ENCODE results near the gene PRPF19.

The PRPF19 gene

DNA sequence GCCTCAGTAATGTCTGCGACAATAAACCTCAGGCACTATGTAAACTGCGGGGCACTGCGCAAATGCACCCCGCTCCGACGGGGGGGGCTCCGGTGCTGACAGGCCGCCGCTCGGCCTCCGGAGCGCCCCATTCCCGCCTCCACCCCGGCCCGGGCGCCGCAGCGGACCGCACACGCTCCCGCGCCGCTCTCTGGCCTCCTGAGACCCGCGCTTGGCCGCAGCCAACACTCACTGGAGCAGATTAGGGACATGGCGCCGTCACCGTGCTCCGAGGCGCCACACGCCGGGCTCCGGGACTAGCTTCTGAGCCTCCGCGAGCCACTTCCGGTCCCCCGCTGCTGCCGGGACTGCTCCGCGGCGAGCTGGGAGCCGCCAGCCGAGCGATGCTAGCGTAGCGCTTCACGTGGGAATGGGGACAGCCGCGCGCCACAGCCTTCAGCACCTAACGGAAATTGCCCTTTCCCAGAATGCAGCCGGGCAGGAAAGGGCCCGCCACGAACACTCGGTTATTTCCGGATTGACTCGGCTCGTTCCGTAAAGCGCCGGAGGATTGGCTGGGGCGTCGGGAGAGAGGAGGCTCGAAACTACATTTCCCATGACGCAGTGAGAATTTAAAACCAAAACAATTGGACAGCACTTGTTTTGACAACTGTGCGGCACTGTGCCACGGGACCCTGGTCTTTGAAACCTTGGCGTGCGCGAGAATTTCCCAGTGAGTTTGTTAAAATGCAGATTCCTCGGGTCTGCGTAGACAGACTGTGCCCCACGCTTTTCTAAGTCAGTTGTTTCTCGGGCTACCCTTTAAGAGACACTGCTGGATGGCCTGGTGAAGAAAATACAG, at the start of gene PRPF19:
Gene PRPF19 (minus strand): TSS at position 454 of the 841 bp plus-strand sequence. CDS start 203 bp downstream, at position 251.
- peak; percentile 97 for DNase-seq

DNA sequence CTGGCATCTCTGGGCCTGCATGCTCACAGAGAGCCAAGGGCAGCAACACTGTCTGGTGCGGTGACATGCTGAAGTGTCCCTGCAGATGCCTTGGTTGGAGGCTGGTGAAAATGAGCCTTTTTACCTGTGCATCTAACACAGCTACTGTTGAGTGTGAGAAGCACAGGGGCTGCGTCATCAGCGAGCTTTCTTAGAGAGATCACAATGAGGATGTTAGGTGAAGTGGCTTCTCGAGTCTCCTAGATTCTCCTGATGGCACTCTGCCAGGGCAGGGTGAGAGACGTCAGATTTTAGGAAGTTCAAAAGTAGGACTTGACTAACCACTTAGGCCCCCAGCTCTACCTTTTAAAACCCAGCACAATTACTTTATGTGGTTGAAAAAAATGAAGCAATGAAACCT, 49.2 kb upstream of the PRPF19 start:
- DNase-seq = peak; percentile 38

DNA sequence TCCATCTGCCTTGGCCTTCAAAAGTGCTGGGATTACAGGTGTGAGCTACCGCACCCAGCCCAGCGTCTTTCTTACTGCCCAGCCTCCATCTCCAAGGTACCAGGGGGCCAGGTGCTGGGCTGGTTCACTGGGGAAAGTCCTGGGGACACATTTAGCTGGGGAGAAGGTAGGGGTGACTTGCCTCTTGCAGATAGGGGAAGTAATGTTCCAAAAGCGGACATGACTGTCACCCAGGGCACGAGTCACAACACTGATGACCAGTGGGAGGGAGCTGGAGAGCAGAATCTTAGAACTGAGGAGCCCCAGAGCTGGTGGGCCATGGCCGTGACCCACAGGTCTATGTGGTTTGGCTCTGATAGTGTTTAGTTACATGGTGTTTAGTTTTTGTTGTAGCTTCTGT, 48.0 kb upstream of the PRPF19 start:
- DNase-seq = peak; percentile 69

DNA sequence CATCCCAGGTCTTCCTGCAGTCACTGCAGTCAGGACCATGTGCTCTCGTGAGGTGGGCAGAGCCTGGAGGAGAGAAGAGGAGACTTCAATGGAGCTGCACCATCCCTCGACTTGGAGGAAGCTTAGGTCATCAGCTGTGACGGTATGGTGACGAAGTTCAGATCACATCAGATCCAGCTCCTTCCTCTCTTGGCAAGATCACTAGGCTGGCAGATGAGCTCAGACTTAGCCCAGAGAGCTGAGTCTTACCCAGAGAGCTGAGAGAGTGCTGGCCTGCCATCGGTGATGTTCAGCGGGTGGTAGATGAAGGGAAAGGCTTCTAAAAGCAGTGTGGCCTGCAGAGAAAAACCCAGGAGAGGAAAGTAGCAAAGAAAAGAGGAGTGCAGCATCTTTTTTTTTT, 47.4 kb upstream of the PRPF19 start:
- peak; percentile 66 for DNase-seq

DNA sequence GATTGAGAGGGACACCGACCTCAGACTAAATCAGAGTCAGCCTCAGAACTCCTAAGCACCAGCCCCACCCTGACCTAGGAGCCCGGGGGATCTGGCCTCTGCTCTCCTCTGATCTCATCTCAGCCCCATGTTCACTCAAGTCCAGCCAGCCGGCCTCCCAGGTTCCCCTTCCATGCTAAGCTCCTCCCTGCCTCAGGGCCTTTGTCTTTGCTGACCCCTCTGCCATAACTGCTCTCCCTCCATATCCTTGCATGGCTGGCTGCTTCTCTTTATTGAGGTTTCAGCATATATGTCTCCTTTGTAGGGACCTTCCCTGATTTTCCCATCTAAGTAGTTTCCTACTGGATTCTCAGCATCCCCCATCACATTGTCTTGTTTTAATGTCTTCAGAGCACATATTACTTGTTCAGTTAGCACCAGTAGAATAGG, 46.4 kb upstream of the PRPF19 start:
- no peak for DNase-seq

DNA sequence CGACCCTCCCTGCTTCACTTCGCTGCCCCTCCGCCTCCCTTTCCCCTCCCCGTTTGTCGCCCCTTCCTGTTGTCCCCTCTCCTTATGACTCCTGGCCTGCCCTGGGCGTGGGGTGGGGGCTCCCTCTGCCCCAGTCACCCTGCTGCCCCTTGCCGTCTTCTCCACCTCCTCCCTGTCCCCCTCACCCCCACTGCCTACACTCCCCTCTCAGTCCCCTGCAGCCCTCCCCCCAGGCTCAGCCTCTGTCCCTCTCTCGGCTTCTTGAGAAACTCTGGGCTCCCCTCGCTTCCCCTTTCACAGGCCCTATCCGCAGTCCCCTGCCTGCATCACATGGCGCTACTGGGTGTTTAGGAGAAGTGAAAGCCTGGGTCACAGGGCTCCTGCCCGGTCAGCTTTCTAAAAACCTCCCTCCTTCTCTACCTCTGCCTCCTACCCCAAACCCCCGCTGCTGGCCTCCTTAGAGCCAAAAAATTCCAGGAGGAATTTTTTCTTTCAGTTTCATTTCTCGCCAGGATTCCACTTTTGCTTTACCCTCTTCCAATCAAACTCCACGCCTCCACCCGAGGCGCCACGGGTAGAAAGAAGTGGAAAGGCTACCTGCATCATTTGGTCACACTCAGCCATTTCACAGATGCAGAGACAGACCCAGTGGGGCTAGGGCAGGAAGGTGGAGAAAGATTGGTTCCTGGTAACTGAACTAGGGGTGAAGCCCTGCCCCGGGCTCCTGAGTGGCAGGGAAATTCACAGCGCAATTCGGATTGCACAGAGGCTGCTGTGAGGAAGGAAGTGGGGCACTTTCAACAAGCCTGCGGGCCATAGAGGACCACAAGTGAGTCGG, 45.7 kb upstream of the PRPF19 start, which contains the start of gene SLC15A3:
Gene SLC15A3 (minus strand): TSS at position 273 of the 838 bp plus-strand sequence. CDS start 625 bp downstream, outside the sequence.
- peak; percentile 85 for DNase-seq

DNA sequence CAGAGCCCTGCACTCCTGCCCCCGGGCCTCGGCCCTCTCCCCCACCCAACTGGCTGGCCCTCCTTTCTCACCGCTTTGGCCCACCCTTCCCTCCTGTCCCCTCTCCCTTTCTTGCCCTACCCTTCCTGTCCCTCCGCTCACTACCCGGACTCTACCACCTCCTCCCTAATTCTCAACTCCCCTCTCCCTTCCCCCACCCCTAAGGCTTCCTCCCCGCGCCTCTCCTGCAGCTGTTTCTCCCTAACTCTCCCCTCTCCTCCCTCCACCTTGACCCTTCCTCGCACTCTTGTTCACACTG, 45.2 kb upstream of the PRPF19 start:
- no peak for DNase-seq

DNA sequence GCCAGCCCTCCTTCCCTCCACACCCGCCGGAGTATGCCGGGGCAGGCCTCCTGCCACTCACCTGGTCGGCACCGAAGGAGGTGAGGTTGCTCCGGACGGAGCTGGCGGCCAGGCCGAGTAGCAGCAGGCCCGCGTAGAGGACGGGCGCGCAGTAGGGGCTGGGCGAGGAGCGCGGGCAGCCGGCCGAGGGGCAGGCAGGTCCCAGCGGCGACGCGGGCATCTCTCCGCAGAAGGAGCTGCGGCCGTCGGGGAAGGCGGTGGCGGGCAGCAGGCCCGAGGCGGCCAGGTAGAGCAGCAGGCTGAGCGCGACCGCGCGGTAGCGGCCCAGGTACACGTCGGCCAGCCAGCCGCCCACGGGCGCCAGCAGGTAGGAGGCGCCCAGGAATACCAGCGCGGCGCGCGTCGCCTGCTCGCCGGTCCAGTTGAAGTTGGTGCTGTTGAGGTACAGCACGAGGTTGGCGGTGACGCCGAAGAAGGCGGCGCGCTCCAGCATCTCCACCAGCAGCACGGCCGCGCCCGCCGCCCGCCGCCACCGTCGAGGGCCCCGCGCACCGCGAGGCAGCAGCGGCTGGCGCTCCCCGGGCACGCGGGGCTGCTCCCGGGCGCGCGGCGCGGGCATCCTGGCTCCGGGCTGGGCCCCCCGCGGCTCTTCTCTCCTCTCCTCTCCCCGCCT, 44.7 kb upstream of the PRPF19 start:
- DNase-seq = peak; percentile 31

DNA sequence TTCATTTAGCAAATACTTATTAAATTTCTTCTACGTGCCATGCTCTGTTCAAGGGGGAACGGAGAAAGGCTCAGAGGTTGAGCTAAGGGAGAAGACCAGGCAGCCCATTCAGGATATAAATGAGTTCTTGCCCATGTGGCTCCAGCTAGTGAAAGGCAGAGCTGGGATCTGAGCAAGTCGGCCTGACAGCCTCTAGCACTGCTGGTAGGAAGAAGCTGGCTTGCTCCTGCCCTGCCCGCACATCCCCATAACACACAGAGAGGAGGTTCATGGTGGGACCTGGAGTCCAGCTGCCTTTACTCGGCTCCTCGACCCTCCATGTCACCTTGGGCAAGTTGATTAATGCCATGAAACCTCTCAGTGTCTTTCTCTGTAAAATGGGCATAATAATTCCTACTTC, 43.6 kb upstream of the PRPF19 start:
- DNase-seq = no peak

DNA sequence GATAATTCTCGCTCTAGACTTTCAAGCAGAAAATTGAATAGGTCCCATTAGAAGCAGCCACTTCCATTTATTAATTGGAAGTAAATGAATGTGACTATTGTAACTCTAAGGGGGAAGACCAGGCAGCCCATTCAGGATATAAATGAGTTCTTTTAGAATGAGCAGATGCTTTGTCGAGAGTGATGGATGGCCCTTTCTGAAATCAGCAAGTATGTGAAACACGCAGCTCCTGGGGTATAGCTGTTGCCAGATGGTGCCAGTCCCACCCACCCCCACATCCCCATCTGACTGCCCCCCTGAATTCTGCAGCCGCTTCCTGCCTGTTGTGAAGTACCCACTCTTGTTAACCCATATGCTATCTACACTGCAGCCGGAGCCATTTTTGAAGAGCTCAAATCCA, 41.9 kb upstream of the PRPF19 start:
- no peak for DNase-seq

DNA sequence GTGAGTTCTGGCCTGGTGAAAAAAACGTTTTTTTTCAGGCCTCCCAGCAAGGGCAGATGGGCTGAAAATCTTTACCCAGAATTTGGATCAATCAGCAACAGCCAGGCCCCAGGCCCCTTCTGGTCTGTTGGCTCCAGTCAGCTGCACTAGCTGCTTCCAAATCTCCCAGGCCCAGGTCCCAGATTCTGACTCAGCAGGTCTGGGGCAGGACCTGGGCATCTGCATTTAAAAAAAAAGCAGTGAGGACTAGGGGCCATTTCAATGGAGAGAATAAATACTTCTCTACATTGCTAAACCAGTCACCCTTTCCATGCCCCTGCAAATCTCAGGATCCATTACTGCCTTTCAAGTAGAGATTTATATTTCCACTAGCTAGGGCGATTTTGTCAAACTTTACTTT, 41.3 kb upstream of the PRPF19 start:
- DNase-seq = no peak

DNA sequence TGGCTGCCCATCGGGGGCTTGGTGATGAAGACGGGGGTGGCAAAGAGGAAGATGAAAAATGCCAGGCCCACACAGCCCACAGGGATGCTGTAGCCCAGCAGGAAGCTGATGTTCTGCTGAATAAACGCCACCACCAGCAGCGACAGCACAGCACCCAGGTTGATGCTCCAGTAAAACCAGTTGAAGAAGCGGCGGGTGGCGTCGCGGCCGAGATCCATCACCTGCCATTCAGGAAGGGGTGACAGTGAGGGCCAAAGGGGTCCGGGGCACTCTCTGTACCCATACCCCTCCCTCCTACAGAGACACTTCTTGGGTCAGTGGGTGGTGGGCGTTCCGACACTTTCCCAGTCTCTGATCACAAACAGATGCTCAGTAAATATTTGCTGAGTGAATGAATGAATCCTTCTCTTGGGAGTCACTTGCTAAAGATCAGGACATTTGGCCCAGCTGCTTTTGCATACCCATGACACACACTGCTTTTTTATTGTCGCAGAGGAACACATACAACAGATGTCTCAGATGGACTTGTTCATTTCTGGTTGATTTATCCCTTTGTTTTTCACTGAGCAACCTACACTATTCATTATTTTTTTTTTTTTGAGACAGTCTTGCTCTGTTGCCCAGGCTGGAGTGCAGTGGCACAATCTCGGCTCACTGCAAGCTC, 40.3 kb upstream of the PRPF19 start:
- no peak for DNase-seq

DNA sequence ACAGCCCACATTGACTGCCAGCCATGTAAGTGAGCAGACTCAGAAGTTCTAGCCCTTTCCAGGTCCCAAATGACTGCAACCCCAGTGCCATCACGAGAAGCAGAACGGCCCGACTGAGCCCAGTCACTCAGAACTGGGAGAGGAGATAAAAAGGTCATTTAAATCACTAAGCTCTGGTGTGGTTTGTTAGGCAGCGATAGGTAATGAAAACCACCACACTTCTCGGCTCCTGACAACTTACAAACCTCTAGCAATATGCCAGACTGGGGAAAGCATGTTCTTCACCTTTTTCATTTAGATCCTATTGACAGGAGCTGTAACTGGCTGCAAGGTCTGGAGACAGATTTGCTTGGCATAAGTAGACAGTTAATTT, 38.9 kb upstream of the PRPF19 start:
- DNase-seq = no peak

DNA sequence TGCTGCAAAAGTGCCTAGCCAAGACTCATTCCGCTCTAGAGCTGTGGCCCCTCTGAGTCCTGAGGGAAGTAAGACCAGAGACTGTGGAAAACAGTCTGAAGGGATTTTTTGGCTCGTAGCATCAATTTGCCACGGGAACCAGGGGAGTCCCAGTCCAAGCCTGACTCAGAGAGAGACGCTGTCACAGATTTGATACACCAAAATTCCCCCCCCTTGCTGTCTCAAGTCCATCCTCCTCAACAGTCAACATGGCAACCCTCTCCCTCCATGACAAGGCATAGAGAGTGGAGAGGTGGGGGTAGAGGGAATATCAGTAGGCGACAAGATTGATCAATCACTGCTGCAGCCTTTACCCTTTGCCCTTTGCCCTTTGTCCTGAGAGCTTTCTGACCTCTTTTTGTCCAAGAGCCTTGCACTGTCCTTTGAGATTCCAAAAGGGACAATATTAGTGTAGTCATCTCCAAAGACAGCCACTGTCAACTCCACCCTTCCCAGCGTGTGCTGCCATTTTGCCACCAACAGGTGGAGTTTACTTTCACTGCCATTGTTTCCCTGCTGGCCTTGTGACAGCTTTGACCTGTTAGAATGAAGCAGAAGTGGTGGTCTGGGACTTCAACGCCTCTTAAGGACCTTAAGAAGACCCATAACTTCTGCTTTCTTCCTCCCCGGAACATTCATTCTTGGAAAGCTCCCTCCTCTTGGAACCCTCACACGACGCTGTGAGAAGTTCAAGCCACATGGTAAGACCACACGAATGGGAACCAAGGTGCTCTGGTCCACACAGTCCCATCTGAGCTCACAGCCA, 38.3 kb upstream of the PRPF19 start:
- DNase-seq = no peak

DNA sequence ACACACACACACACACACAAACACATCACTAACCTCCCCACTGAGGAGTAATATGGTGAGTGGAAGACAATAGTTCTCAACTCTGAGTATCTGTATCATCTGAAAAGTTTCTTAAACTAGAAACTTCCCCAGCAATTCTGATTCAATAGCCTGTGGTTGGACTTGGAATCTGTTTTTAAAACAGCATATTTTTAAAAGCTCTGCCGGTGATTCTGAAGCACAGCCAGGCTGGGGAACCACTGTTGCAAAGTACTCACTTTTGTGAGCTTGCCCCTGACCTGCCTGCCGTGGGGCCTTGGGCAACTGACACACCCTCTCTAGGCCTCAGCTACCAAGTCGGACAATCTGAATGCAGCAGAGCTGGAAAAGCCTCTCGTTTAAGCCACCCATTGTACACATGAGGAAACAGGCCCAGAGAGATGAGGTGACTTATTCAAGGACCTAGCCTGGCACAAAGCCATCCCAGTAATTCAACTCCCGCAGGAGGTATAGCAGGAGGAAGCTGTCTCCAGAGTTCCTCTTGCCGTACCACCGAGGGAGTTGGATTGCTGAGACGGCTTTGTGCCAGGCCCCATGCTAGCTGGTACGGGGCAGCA, 36.7 kb upstream of the PRPF19 start:
- DNase-seq = no peak

DNA sequence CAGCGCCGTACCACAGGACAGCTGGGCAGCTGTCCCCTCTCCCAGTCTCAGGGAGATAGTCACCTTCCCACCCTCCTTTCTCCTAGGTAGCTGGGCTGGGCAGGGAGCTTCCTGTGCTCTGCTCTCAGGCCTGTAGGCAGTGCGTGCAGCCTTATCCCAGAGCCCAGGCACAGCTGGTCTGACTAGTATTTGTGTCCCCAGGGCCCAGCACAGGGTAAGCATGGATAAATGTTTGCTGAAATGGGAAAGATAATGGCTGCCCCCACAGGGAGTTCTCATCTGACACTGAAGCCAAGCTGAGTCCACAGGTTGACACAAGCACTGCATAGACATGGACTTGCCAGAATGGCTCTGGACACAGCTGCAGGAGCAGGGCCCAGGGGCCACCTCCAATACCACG, 35.8 kb upstream of the PRPF19 start:
- no peak for DNase-seq

DNA sequence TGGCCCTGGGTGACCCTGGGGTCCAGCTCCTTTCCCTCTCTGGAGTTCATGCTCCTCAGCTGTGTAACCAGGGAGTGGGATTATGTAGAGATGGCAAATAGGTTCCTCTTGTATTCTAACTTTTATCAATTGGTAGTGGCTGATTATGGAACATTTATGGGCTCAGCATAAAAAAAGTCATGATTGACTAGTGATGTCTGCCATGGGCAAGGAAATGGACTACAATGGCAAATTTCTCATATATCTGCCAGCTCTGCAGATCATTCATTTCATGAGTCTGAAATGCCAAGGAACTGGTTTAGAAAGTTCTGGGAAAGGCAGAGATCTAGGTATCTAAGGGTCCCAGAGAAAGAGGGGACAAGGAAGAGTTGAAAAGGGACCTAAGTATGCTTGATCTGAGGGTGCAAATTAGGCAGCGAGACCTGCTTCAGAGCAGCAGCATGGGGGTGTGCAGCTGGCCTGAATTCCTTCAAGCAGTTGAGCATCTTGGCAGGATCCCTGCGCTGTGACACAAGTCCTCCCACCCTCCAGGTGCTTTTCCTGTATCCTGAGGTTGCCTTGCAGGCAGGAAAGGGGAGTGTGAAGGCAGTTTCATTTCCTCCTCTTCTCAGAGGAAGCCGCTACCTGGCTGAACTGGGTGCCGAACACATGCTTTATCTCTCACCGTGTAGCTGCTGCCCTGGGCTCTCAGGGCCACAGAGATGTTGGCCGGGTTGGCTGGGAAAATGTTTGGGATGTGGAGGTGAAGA, 35.2 kb upstream of the PRPF19 start:
- DNase-seq = no peak

DNA sequence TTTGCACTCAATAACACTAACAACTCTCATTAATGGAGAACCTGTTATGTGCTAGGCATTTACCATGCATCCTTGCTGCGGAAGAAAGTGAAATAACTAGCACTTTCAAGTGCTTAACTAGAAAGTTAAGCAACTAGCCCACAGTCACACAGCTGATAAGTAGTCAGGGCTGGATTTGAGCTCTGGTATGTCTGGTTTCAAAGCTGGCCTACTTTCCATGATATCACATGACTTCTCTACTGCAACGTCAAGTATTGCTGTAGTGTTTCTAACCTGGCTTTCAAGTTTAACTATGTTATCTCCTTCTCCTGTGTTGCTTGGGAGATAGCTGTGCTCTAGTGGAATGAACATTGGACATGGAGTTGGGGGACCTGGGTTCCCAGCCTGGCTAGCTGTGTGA, 33.5 kb upstream of the PRPF19 start:
- DNase-seq = no peak

DNA sequence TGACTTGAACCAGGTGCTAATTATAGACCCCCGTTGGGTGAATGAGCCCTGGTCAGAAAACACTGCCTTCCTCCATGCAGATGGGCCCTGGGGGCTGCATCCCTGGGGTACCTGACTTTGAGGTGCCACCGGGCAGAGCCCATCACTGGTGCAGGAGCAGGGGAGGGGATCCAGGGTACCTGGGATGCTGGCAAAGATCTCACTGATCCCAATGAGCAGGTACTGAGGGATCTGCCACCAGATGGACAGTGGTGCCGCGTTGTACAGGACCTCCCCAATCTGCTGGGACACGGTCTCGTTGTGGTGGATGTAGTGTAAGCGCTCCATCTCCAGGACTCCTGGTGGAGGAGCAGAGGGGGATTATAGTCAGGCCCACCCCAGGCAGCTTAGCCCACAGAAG, 32.9 kb upstream of the PRPF19 start:
- DNase-seq = no peak

DNA sequence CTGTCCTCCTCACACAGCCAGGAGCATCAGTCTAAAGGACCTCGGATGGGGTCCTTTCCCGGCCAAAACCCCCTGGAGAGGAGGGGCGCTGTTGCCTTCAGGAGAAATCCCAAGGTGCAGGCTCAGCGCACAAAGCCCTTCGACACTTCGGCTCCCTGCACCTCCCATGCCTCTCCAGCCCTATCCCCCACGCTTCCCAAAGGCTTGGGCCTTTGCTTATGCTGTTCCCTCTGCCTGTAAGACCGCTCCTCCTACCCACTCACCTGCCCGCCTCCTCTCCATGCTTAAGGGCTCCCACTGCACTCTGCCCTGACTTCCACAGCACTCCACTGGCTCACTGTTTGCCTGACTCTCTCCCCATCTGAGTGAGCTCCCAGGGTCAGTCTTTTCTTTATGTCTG, 32.1 kb upstream of the PRPF19 start:
- no peak for DNase-seq

DNA sequence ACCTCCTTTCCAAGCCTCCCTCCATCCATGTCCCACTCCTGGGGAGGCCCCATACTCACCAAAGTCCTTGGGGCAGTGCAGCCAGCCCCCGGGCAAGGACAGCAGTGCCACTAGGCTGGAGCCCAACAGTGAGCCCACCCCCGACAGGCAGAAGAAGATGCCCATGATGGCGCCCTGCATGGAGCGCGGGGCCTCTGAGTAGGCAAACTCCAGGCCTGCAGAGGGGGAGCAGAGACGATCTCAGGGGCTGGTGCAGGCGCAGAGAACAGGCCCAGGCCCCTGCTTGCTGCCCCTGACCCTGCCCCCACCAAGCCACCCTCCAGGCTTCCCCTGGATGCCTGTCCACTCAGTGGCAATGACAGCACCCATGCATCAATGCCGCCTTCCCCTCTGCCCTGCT, 31.4 kb upstream of the PRPF19 start:
- no peak for DNase-seq
